HG03066 (cell line): ENCODE data around the gene ZMIZ1.

Experiments used
- ATAC-seq: cut with Tn5 transposase; IDR thresholded peaks from one replicate; pipeline ENCODE4 v1.9.1; 2021; ENCODE audit warnings: low read depth; ENCODE audit not compliant: unreplicated experiment

The ZMIZ1 gene

GRCh38 chr10:79068562-79069324, at the start of gene ZMIZ1:
Gene ZMIZ1 (plus strand): TSS chr10:79068966. CDS start chr10:79201633, 132,667 bp downstream.
- peak; percentile 64 for ATAC-seq

- no peak for ATAC-seq
Measured at GRCh38 chr10:79019441-79020014, 49.2 kb upstream of the ZMIZ1 start.

GRCh38 chr10:79020015-79020491, 48.7 kb upstream of the ZMIZ1 start:
- no peak for ATAC-seq

GRCh38 chr10:79020605-79021004, 48.2 kb upstream of the ZMIZ1 start:
- no peak for ATAC-seq

GRCh38 chr10:79021331-79021907, 47.3 kb upstream of the ZMIZ1 start:
- no peak for ATAC-seq

DNA sequence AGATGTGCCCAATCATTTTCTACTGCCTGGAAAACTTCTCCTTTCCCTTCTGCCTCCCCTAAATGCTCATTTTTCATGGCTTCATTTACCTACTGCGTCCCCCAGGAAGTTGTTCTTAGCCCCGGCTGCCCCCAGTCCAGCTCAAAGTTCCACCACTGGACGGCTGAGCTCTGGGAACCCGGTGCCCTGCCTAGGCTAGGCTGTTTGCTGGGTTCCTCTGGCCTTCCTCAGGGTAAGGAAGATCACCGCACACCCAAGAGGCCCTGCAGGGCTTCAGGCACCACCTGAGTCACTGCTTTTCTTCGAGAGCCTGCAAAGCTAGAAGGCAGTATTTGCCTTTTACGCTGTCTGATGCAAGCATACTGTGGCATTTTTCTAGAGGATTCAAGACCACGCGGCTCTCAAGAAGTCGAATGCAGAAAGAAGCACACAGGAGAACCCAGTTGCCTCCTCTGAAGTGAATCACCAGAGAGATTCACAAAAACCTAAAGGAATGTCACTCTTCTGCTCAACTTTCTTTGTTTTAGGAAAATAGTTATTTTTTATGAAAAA, 46.7 kb upstream of the ZMIZ1 start:
- ATAC-seq = no peak

DNA sequence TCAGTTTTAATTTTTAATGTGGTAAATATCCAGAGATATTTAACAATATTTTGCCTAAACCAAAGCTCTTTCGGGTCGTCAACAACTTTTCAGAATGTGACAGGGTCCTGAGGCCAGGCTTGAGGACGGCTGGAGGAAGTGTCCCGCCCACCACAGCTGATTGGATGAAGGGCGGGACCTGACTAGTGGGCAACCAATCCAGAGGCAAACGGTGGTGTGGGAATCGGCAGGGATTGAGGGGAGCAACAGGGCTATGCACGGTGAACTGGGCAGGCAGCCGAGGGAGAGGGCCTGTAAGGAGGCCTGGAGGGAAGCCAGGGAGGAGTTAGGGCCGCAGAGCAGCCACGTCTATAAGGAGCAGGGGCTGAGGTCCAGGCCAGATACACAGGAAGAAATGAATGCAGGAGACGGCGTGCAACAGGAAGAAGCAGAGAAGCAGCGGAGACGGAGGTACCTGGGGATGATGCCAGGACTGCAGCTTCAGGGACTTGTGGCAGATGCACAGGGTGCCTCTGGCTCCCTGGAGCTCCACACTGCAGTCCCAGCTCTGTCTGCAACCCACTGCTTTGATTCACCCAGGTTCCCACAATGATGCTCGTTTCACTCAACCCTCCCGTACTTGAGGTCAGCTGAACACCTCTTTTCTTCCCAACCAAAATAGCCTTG, 46.1 kb upstream of the ZMIZ1 start:
- ATAC-seq = no peak

DNA sequence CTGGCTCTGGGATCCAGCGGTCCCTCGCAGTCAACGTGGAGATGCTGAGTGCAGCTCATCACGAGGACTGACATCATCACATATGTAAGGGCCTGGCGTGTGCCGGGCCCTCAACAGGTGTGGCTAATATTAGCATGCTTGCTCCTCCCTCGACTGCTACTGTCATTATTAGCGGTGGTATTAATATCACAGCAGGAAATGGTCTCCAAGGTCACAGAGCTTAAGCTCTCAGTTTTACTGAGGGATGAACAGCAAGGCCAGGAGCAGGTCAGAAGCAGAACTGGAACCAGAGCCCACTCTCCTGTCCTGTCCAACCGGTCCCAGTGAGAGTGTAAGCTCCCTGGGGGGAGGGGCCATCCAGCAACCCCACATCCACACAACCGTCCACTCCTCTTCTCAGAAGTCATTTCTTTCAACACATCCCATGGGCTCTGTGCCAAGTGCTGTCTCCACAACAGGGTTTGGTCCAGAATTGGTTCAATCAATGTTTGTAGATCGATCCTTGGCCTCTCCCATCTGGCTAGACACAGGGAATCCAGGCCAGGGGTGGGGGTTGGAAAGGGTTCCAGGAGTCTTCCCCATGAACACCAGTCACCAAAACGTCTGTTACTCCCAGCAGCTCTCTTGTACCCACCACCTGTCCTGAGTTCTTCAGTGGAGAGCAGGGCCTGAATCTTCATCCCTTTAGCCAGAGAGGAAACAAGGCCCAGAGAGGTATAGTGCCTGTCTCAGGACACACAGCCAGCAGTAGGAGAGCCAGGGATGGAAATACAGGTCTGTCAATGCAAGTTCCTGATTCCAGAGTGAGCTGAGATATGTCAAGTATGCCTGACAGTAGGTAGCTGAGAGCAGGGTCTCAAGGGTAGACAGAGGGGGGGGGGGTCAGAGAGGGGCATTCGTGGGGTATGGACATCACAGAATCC, 45.3 kb upstream of the ZMIZ1 start:
- peak; percentile 61 for ATAC-seq

GRCh38 chr10:79024296-79024695, 44.5 kb upstream of the ZMIZ1 start:
- ATAC-seq = no peak

DNA sequence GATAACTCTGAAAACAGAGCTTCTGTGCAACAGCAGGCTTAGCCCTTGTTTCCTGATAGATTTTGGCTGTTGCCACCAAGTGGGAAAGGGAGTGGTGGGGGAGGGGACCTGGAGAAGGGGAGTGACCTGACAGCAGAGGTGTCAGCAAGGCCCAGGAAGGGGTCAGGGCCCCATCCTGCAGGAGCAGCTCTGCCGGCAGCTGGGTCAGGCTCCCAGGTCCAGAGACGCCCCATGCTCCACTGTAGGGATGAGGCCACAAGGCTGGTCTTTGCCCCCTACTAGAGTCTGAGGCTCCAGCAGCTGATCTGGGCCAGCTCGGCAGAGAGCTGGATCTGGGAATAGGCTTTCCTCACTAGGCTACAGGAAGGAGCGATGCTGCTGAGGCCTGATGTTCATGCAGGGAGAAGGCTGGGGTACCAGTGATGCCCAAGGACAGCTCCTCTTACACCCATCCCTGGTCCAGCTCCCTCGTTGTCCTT, 44.0 kb upstream of the ZMIZ1 start:
- ATAC-seq = no peak

DNA sequence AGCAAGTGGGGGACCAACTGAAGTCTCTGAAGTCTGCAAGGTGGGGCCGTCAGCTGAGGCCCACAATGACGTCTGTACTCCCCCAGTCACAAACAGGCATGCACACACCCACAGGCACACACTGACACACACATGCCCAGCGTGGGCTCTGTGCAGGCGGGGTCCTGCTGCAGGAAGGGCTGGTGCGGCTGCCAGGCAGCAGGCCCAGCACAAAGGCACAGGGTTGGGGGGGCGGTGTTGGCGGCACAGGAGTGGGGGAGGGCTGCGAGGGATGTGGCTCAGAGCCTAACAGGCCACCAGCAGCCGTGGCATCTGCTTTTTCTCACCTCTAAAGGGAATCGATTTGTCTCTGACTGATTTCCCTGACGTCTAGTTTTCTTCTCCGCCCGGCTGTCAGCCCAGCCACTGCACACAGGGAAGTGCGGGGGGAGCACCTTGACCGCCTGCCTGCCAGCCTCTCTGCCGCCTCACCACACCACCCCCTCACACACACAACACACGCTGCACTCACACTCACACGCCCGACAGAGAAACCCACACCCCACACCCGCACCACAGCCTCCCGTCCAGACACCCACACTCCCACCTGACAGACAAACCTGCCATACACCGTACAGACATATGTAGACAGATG, 43.5 kb upstream of the ZMIZ1 start:
- no peak for ATAC-seq

DNA sequence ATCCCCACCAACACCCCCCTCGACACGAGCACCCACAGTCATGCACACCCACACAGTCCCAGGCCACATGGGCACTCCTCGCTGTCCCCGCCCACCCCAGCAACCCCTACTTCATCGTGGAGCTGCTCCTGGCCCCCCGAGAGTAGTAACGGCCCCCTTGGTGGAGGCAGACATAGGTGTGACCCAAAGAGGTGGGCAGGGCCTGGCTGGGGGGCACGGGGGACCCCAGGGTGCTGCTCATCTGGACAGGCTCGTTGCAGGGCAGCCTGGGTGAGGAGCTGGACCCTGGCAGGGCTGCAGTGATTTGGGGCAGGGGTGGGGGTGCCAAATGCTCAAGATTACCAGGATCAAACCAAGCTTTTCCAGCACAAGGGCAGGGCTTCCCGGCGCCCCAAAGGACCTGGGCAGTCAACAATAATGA, 42.4 kb upstream of the ZMIZ1 start:
- no peak for ATAC-seq

DNA sequence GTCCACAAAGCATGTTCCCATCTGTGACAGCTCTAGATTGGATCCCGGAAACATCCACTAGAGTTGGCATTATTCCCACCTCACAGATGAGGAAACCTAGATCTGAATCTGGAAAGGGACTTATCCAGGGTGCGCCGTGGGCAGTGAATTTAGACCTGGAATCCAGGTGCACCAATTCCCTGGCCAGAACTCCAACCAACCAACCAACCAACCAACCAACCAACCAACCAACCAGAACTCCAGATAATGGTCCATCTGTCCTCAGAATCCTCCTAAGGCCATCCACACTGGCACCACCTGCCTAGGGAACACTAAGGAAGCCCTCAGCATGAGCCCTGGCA, 42.0 kb upstream of the ZMIZ1 start:
- ATAC-seq = no peak

DNA sequence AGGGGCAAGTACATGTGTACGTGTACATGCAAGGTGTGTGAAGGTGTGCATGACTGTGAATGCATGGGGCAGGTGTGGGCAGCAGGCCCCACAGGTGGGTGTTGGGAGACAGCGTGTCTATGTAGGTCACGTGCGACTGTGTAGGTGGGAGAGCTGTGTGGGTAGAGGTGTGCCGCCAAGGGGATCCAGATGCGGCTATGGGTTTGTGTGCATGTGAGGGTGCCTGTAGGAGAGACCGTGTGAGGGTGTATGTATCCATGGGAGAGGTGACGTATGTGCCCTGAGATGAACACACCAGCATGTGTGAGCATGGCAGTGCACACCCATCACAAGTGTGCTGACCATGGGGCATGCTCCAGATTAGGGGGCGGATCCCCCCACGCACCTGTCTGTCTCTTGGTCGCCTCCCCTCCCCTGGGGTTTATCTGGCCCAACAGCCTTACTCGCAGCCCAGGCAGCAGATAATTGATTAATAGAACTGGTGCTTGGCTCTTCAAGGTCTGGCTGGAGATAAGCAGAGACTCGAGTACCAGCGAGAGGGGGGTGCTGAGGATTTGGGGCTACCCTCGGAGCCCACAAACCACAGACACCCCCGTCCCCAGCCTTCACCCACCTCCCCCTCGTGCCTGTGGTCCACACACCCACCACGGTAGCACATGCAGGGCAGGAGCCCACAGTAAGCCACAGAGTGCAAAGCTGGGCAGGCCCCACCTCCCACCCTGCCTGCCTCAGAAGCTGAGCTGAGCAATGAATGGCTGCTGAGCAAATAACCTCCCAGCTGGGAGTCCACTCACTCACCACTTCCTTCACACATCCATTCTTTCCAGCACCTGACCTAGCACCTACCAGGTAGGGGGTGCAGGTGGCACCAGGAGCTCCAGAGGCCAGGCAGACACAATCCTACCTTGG, 41.4 kb upstream of the ZMIZ1 start:
- ATAC-seq = no peak

- ATAC-seq = no peak
Measured at GRCh38 chr10:79028056-79028430, 40.7 kb upstream of the ZMIZ1 start.

GRCh38 chr10:79028451-79029010, 40.2 kb upstream of the ZMIZ1 start:
- no peak for ATAC-seq

DNA sequence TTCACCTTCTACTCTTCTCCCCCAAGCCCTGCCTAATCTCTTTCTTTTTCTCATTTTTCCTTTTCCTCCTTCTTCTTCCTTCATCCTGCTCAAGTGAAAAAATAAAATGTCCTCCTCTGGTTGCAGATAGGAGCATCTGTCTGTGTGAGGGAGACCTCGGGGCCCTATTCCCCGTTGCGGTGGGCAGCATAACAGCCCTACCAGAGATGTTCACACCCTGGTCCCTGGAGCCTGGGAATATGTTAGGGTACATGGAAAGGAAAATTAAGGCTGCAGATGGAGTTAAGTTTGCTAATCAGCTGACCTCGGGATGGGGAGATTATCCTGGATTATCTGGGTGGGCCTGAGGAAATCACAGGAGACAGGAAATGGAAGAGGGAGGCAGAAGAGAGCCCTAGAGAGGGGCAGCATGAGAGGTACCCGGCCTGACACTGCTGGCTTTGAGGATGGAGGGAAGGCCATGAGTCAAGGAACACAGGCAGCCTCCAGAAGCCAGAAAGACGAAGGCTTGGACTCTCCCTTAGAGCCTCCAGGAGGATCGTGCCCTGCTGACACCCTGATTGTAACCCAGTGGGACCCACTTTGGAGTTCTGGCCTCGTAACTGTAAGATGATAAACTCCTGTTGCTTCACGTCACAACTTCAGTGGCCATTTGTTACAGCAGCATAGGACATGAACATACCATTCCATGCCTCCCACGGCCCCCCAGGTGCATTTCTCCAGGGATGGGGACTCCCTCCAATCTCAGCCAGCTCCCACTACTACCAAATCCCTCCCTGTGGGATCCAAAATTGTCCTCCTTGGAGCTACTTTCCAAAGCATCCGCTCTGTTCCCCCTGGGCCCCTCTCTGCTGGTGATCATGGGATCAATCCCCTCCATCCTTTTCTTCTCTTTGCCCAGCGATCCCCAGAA, 39.0 kb upstream of the ZMIZ1 start:
- no peak for ATAC-seq
